Measurements from ENCODE around the gene ARHGAP45. TPM values are rescaled to one million over a fixed set of nuclear protein-coding genes. Genes with fewer than 3 reads are reported as not detected.

The ARHGAP45 gene
- total RNA-seq, 2 donors from 2014 or later, result 27.4 to 37.9 TPM

DNA sequence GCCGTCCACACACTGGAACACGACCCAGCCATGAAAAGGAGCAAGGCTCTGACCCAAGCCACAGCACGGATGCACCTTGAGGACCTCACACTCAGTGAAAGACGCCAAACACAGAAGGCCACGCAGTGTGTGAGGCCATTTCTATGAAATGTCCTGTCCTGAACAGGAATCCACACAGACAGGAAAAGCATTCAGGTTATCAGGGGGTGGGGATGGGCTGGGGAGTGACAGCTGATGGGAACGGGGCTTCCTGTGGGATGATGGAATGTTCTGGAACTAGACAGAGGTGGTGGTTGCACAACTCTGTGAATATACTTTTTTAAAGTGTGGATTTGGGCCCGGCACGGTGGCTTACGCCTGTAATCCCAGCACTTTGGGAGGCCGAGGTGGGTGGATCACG, 67.5 kb downstream of the ARHGAP45 start:
- TF ChIP-seq, protein P1, sequence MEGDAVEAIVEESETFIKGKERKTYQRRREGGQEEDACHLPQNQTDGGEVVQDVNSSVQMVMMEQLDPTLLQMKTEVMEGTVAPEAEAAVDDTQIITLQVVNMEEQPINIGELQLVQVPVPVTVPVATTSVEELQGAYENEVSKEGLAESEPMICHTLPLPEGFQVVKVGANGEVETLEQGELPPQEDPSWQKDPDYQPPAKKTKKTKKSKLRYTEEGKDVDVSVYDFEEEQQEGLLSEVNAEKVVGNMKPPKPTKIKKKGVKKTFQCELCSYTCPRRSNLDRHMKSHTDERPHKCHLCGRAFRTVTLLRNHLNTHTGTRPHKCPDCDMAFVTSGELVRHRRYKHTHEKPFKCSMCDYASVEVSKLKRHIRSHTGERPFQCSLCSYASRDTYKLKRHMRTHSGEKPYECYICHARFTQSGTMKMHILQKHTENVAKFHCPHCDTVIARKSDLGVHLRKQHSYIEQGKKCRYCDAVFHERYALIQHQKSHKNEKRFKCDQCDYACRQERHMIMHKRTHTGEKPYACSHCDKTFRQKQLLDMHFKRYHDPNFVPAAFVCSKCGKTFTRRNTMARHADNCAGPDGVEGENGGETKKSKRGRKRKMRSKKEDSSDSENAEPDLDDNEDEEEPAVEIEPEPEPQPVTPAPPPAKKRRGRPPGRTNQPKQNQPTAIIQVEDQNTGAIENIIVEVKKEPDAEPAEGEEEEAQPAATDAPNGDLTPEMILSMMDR (IDR thresholded peaks at IDR 0.05), result no peak
- H3K9ac ChIP-seq (ENCODE audit: low read depth in 2 of 2, low read length in 2 of 2), result no peak overlapping the region
- no peaks in the 10 kb centered on the region for H3K27me3 ChIP-seq
- H3K4me1 ChIP-seq, result peaks cover 28% of the 10 kb centered on the region
- intact Hi-C loops (cut with DNase I), result no loop called here
- H3K36me3 ChIP-seq, result no peaks in the 10 kb centered on the region
- no peak overlapping the region for H3K4me3 ChIP-seq
- H3K27ac ChIP-seq, result no peak overlapping the region
- H3K9me3 ChIP-seq, result no peaks in the 10 kb centered on the region
- DNase-seq, result no peak

DNA sequence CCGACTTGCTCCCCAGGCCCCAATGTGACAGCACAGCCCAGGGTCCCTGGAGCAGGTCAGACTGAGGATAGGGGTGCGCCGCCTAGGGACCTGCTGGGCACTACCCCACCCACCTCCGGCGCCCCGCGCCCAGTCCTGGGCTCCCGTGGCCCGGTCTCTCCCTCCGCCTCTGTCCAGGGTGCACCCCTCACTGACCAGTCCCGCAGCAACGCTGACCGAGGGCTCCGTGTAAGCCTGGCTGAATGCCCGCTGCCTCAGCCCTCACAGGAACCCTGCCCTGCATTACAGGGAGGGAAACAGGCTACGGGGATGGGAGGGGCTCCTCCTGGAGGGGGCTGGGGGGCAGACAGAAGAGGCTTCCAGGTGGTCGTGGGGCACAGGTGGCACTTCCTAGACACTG, 68.5 kb downstream of the ARHGAP45 start:
- Histone ChIP-seq H3K9ac (ENCODE audit: low read depth in 2 of 2, low read length in 2 of 2) (peak overlapping the region; percentile 24 to 51), H3K27ac (peak overlapping the region; percentile 79), H3K36me3 (no peaks in the 10 kb centered on the region), H3K9me3 (no peaks in the 10 kb centered on the region), H3K27me3 (no peaks in the 10 kb centered on the region), H3K4me3 (no peak overlapping the region), H3K4me1 (peaks cover 24% of the 10 kb centered on the region)
- TF ChIP-seq, protein P1 (IDR thresholded peaks at IDR 0.05), result no peak
- intact Hi-C loops (cut with DNase I), result no loop called here
- DNase-seq, result no peak

DNA sequence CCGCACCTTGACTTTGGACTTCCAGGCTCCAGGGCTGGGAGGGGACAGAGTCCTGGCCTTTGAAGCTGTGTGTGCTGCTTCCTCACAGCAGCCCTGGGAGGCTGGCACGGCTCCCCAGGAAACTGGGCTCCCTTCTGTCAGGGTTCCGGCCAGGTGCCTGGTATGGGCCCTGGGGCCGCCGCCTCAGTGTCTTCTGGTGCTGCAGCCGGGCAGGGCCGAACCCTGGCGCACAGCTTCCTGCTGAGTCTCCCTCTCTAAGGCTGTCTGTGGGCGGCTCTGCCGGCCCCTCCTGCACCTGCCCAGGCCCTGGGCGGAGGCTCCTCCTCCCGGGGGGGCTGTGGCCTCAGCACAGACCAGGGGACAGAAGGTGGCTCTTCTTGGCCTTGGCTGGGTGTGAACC, 69.2 kb downstream of the ARHGAP45 start:
- H3K9me3 ChIP-seq, result no peaks in the 10 kb centered on the region
- peak; percentile 76 for DNase-seq
- peak overlapping the region; percentile 79 for H3K27ac ChIP-seq
- no peaks in the 10 kb centered on the region for H3K36me3 ChIP-seq
- H3K4me3 ChIP-seq, result peak overlapping the region; percentile 21
- peaks cover 21% of the 10 kb centered on the region for H3K4me1 ChIP-seq
- H3K27me3 ChIP-seq, result no peaks in the 10 kb centered on the region
- peak overlapping the region; percentile 50 to 51 for H3K9ac ChIP-seq (ENCODE audit: low read depth in 2 of 2, low read length in 2 of 2)
- intact Hi-C loops (cut with DNase I), result no loop called here
- TF ChIP-seq, protein P1 (IDR thresholded peaks at IDR 0.05), result no peak

Other genes starting within 250 kb of the ARHGAP45 start
- gene PLPPR3, start 245.2 kb upstream of the ARHGAP45 start, total RNA-seq, result under 1 TPM in 1 of 2 donors, not detected in 1; 0.22 TPM
- gene AZU1, start 239.3 kb upstream of the ARHGAP45 start, total RNA-seq, result under 1 TPM in 1 of 2 donors, not detected in 1; 0.27 TPM
- gene PRTN3, start 226.2 kb upstream of the ARHGAP45 start, total RNA-seq, result not detected
- gene ELANE, start 214.9 kb upstream of the ARHGAP45 start, total RNA-seq, result not detected
- 10 to 100 TPM; 42.2 to 55.3 TPM for gene CFD, start 207.5 kb upstream of the ARHGAP45 start, total RNA-seq
- gene MED16, start 174.0 kb upstream of the ARHGAP45 start, total RNA-seq, result 10 to 100 TPM; 73.3 to 83.2 TPM
- not detected for gene RNU6-9, start 173.7 kb upstream of the ARHGAP45 start, total RNA-seq
- gene R3HDM4, start 153.9 kb upstream of the ARHGAP45 start, total RNA-seq, result 10 to 100 TPM; 54.5 to 55.6 TPM
- under 1 TPM in 1 of 2 donors, not detected in 1; 0.21 TPM for gene KISS1R, start 149.8 kb upstream of the ARHGAP45 start, total RNA-seq
- gene ARID3A, start 141.1 kb upstream of the ARHGAP45 start, total RNA-seq, result 10 to 100 TPM in 1 of 2 donors, 1 to 10 TPM in 1; 8.7 to 13.0 TPM
- gene WDR18, start 82.8 kb upstream of the ARHGAP45 start, total RNA-seq, result 10 to 100 TPM; 26.5 to 81.5 TPM
- gene GRIN3B, start 66.7 kb upstream of the ARHGAP45 start, total RNA-seq, result not detected
- gene TMEM259, start 46.0 kb upstream of the ARHGAP45 start, total RNA-seq, result 100 to 1,000 TPM; 170 to 235 TPM
- gene RNU6-2, start 45.6 kb upstream of the ARHGAP45 start, total RNA-seq, result not detected
- gene CNN2, start 40.6 kb upstream of the ARHGAP45 start, total RNA-seq, result 100 to 1,000 TPM; 108 to 132 TPM
- gene ABCA7, start 27.1 kb upstream of the ARHGAP45 start, total RNA-seq, result 10 to 100 TPM; 23.9 to 31.6 TPM
- gene POLR2E, start 28.2 kb downstream of the ARHGAP45 start, total RNA-seq, result 100 to 1,000 TPM; 135 to 245 TPM
- gene GPX4, start 36.8 kb downstream of the ARHGAP45 start, total RNA-seq, result 100 to 1,000 TPM; 187 to 189 TPM
- 10 to 100 TPM; 65.5 to 77.1 TPM for gene SBNO2, start 107.1 kb downstream of the ARHGAP45 start, total RNA-seq
- 100 to 1,000 TPM in 1 of 2 donors, 10 to 100 TPM in 1; 76.3 to 103 TPM for gene STK11, start 138.6 kb downstream of the ARHGAP45 start, total RNA-seq
- gene CBARP, start 170.8 kb downstream of the ARHGAP45 start, total RNA-seq, result under 1 TPM; 0.22 to 0.48 TPM
- 100 to 1,000 TPM; 359 to 627 TPM for gene ATP5F1D, start 174.6 kb downstream of the ARHGAP45 start, total RNA-seq
- 100 to 1,000 TPM; 172 to 177 TPM for gene MIDN, start 181.4 kb downstream of the ARHGAP45 start, total RNA-seq
- 100 to 1,000 TPM; 163 to 179 TPM for gene CIRBP, start 202.2 kb downstream of the ARHGAP45 start, total RNA-seq
- gene FAM174C, start 208.4 kb downstream of the ARHGAP45 start, total RNA-seq, result 100 to 1,000 TPM in 1 of 2 donors, 10 to 100 TPM in 1; 41.8 to 114 TPM
- gene EFNA2, start 218.7 kb downstream of the ARHGAP45 start, total RNA-seq, result 10 to 100 TPM; 72.8 to 86.1 TPM